ENCODE results near the gene CFAP52.
"Not testable (repeated sequence)": the region's sequence is repeated elsewhere in the genome, so short reads cannot be mapped to it uniquely, and the experiment has no call there.

CFAP52 gene

DNA sequence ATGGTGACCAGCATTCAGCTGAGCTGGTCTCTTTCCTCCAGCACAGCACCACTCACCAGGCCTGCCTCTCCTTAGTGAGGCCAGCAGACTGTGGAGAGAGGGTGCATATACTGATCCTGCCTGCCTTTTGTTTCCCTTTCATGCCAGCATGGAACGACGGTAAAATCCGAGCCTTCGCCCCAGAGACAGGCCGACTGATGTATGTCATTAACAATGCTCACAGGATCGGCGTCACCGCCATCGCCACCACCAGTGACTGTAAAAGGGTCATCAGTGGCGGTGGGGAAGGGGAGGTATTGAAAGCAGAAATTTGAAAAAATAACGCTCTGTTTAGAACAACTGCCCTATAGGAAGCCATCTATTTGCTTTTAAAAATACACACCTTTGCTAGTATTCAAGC, 56.3 kb downstream of the CFAP52 start:
- Histone ChIP-seq H3K79me2 (ENCODE audit: low read length) (no peaks in the 10 kb centered on the region), H3K9ac (ENCODE audit: low read length) (no peak overlapping the region), H3K27ac (ENCODE audit: low read length) (no peak overlapping the region), H3K4me2 (ENCODE audit: low read length) (no peak overlapping the region), H3K36me3 (replicated peaks; ENCODE audit: low read depth, low read length) (no peaks in the 10 kb centered on the region), H3K27me3 (ENCODE audit: low read depth, low read length) (no peaks in the 10 kb centered on the region), H3K4me3 (ENCODE audit: low read length) (no peak overlapping the region), H4K20me1 (ENCODE audit: insufficient read depth, low read length) (no peaks in the 10 kb centered on the region), H3K4me1 (ENCODE audit: low read length) (no peaks in the 10 kb centered on the region), H3K9me3 (ENCODE audit: insufficient read depth, low read length) (no peaks in the 10 kb centered on the region), H2AFZ (ENCODE audit: low read depth, low read length) (no peak overlapping the region)
- no peak for TF ChIP-seq EZH2phosphoT487 (IDR thresholded peaks at IDR 0.05; ENCODE audit: low read depth)
- TF ChIP-seq, protein P1, sequence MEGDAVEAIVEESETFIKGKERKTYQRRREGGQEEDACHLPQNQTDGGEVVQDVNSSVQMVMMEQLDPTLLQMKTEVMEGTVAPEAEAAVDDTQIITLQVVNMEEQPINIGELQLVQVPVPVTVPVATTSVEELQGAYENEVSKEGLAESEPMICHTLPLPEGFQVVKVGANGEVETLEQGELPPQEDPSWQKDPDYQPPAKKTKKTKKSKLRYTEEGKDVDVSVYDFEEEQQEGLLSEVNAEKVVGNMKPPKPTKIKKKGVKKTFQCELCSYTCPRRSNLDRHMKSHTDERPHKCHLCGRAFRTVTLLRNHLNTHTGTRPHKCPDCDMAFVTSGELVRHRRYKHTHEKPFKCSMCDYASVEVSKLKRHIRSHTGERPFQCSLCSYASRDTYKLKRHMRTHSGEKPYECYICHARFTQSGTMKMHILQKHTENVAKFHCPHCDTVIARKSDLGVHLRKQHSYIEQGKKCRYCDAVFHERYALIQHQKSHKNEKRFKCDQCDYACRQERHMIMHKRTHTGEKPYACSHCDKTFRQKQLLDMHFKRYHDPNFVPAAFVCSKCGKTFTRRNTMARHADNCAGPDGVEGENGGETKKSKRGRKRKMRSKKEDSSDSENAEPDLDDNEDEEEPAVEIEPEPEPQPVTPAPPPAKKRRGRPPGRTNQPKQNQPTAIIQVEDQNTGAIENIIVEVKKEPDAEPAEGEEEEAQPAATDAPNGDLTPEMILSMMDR (IDR thresholded peaks at IDR 0.05; ENCODE audit: low read depth, low read length), result no peak

DNA sequence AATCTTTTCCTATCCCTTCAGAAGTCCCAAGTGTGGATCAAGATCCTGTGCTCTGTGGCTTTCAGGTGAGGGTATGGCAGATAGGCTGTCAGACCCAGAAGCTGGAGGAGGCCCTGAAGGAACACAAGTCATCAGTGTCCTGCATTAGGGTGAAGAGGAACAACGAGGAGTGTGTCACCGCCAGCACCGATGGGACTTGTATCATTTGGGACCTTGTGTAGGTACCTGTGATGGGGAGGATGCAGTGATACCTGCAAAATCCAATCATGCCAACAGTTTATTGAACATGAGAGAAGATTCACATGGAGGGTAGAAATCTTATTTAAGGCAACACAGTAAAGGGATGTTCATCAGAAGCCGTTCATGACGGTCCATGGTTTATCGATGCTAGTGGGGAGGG, 58.9 kb downstream of the CFAP52 start:
- Histone ChIP-seq H3K4me3 (ENCODE audit: low read length) (no peak overlapping the region), H2AFZ (ENCODE audit: low read depth, low read length) (no peak overlapping the region), H3K36me3 (replicated peaks; ENCODE audit: low read depth, low read length) (no peaks in the 10 kb centered on the region), H3K9me3 (ENCODE audit: insufficient read depth, low read length) (no peaks in the 10 kb centered on the region), H3K27ac (ENCODE audit: low read length) (no peak overlapping the region), H3K4me1 (ENCODE audit: low read length) (no peaks in the 10 kb centered on the region), H3K79me2 (ENCODE audit: low read length) (no peaks in the 10 kb centered on the region), H3K4me2 (ENCODE audit: low read length) (no peak overlapping the region), H3K9ac (ENCODE audit: low read length) (no peak overlapping the region), H4K20me1 (ENCODE audit: insufficient read depth, low read length) (no peaks in the 10 kb centered on the region), H3K27me3 (ENCODE audit: low read depth, low read length) (no peaks in the 10 kb centered on the region)
- TF ChIP-seq, protein P1 (IDR thresholded peaks at IDR 0.05; ENCODE audit: low read depth, low read length), result no peak
- TF ChIP-seq EZH2phosphoT487 (IDR thresholded peaks at IDR 0.05; ENCODE audit: low read depth), result no peak

DNA sequence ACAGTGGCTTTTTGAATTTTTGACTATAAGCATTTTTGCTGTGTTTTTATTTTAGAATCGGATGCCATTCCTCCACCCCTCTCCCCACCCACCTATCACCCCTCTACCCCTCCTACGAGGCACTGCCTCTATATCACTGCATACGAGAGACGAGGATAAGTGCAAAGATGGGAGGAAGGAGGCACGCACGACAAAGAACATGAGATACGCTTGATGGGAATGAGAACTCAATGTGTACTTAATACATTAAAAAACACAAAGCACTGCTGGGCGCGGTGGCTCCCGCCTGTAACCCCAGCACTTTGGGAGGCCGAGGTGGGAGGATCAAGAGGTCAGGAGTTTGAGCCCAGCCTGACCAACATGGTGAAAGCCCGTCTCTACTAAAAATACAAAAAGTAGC, 60.1 kb downstream of the CFAP52 start:
- Histone ChIP-seq H3K79me2 (ENCODE audit: low read length) (no peaks in the 10 kb centered on the region), H3K4me2 (ENCODE audit: low read length) (no peak overlapping the region), H2AFZ (ENCODE audit: low read depth, low read length) (no peak overlapping the region), H3K4me3 (ENCODE audit: low read length) (no peak overlapping the region), H3K36me3 (replicated peaks; ENCODE audit: low read depth, low read length) (no peaks in the 10 kb centered on the region), H3K27ac (ENCODE audit: low read length) (no peak overlapping the region), H3K9me3 (ENCODE audit: insufficient read depth, low read length) (no peaks in the 10 kb centered on the region), H3K9ac (ENCODE audit: low read length) (no peak overlapping the region), H4K20me1 (ENCODE audit: insufficient read depth, low read length) (no peaks in the 10 kb centered on the region), H3K4me1 (ENCODE audit: low read length) (no peaks in the 10 kb centered on the region), H3K27me3 (ENCODE audit: low read depth, low read length) (no peaks in the 10 kb centered on the region)
- TF ChIP-seq, protein P1 (IDR thresholded peaks at IDR 0.05; ENCODE audit: low read depth, low read length), result no peak
- TF ChIP-seq EZH2phosphoT487 (IDR thresholded peaks at IDR 0.05; ENCODE audit: low read depth), result no peak

DNA sequence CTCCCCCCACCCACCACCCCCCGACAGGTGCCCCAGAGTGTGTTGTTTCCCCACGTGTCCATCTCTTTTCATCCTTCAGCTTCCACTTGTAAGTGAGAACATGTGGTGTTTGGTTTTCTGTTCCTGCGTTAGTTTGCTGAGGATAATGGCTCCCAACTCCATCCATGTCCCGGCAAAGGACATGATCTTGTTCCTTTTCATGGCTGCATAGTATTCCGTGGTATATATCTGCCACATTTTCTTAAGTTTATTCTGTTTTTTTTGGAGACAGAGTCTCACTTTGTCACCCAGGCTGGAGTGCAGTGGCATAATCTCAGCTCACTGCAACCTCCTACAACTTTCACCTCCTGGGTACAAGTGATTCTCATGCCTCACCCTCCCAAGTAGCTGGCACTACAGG, 63.9 kb downstream of the CFAP52 start:
- not testable (repeated sequence) for H3K27ac ChIP-seq (ENCODE audit: low read length); H3K79me2 ChIP-seq (ENCODE audit: low read length); H3K4me2 ChIP-seq (ENCODE audit: low read length); H3K36me3 ChIP-seq (replicated peaks; ENCODE audit: low read depth, low read length); H3K4me1 ChIP-seq (ENCODE audit: low read length); H3K9me3 ChIP-seq (ENCODE audit: insufficient read depth, low read length); H3K4me3 ChIP-seq (ENCODE audit: low read length); H3K27me3 ChIP-seq (ENCODE audit: low read depth, low read length); H3K9ac ChIP-seq (ENCODE audit: low read length); H2AFZ ChIP-seq (ENCODE audit: low read depth, low read length); H4K20me1 ChIP-seq (ENCODE audit: insufficient read depth, low read length)

DNA sequence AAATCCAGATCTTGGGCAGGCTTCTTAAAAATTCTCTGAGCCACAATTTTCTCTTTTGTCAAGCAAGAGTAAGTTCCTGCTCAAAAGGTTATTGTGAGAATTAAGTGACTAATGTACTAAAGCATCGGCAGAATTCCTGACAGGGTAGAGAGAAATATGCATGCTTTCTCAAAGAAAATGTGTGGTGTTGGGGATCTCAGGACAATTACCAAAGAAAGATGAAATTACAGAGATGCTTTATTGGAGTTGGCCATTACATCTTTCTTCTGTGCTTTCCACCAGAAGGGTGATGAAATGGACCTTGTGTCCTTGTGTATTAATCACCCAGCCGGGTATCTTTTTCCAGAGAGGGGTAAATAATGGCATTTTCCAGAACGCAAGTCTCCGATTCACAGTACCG, 67.2 kb downstream of the CFAP52 start:
- Histone ChIP-seq H3K4me2 (ENCODE audit: low read length) (no peak overlapping the region), H4K20me1 (ENCODE audit: insufficient read depth, low read length) (no peaks in the 10 kb centered on the region), H2AFZ (ENCODE audit: low read depth, low read length) (no peak overlapping the region), H3K27me3 (ENCODE audit: low read depth, low read length) (no peaks in the 10 kb centered on the region), H3K79me2 (ENCODE audit: low read length) (no peaks in the 10 kb centered on the region), H3K4me3 (ENCODE audit: low read length) (no peak overlapping the region), H3K9me3 (ENCODE audit: insufficient read depth, low read length) (no peaks in the 10 kb centered on the region), H3K27ac (ENCODE audit: low read length) (no peak overlapping the region), H3K36me3 (replicated peaks; ENCODE audit: low read depth, low read length) (no peaks in the 10 kb centered on the region), H3K4me1 (ENCODE audit: low read length) (no peaks in the 10 kb centered on the region), H3K9ac (ENCODE audit: low read length) (no peak overlapping the region)
- no peak for TF ChIP-seq EZH2phosphoT487 (IDR thresholded peaks at IDR 0.05; ENCODE audit: low read depth)
- TF ChIP-seq, protein P1 (IDR thresholded peaks at IDR 0.05; ENCODE audit: low read depth, low read length), result no peak
